GM21723 (cell line): ENCODE measurements around the gene SCYGR6.
"Not testable (repeated sequence)": the region's sequence is repeated elsewhere in the genome, so short reads cannot be mapped to it uniquely, and the experiment has no call there.

ENCODE experiments used
- ATAC-seq: cut with Tn5 transposase; IDR thresholded peaks from one replicate; pipeline ENCODE4 v1.9.1; 2021; ENCODE audit warnings: mild to moderate bottlenecking, moderate library complexity; ENCODE audit not compliant: unreplicated experiment

Gene SCYGR6, protein sequence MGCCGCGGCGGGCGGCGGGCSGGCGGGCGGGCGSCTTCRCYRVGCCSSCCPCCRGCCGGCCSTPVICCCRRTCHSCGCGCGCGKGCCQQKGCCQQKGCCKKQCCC

GRCh38 chr2:227724394-227725039, at the start of gene SCYGR6:
TSS of gene SCYGR6 (minus strand) at chr2:227724757. CDS start at chr2:227724757, 0 bp downstream.
- ATAC-seq: no peak

DNA sequence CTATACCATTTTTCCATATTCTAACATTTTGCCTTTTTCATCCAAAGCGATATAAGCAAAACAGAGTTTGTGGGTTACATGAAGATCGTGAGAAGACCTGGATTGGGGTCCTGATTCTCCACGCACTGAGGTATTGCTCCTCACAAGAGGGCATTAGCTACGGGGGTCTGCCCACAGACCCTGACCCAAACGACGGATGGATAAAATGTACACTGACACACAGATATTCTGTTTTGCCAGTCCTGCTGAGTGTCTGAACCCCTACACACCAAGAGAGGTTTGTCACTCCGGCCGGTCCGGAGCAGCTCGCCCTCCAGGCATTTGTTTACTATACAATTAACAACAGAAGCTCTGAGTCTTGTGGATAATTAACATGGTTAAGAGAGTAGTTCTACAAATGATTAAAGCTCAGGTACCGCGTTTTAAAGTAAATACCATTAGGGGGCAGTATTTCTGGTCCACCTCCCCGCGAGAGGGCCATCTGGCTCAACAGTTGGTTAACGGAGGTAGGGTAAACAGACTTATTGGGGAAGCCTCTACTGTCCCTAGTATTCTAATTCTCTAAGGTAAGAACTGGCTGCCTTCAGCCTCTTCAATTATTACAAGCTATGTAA, 49.6 kb upstream of the SCYGR6 start:
- ATAC-seq: peak; percentile 52

GRCh38 chr2:227772932-227773331, 48.4 kb upstream of the SCYGR6 start:
- ATAC-seq: no peak

DNA sequence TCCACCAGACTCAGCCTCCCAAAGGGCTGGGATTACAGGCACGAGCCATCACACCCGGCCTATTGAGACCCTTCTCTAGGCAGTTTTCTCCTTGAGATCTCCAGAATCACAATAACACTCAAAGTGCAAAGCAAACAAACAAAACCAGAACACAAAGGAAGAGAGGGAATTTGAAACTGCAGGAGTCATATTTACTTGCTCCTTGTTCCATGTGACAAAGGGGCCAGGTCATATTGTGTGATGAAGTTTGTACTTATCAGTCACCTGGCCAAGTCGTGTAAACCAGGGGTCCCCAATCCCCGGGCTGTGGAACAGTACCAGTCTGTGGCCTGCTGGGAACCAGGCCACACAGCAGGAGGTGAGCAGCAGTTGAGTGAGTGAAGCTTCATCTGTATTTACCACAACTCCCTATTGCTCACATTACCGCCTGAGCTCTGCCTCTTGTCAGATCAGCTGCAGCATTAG, 47.7 kb upstream of the SCYGR6 start:
- ATAC-seq: no peak

DNA sequence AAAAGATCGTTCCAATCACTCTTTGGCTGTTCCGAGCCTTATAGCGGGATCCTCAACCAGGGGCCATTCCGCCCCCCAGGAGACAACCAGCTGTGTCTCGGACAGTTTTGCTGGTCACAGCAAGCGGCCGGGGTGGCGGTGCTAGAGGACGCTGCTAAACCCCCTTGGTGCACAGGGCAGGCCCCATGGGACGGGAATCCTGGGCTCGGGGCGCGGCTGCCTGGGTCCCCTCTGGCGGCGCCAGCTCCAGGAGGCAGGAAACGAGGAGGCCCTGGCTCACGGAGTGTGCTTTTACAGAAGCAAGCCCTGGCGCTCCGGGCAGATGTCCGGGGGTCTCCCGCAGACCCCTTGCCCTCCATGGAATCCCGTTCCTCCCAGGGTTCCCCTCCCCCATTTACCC, 43.3 kb upstream of the SCYGR6 start:
- no peak for ATAC-seq

DNA sequence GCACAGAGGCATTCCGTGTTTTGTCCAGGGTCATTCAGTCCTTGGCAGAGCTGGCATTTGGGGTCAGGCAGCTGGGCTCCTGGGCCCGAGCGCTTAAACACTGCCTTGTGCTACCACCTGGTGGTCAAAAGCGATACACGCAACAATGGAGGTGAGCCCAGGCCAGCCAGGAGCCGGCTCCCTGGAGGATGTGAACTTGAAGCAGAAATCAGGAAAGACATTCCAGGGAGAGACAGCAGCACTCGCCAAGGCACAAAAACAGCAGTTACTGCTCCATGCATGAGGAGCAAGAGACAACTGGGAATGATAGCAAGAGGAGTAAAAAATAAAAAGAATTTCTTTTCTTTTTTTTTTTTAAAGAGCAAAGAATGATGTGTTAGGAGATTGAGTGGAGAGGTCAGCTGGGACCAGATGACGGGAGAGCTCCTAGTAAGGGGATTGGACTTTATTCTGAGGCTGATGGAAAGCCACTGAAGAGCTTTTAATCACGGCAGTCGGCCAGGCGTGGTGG, 41.9 kb upstream of the SCYGR6 start:
- peak; percentile 99 for ATAC-seq

DNA sequence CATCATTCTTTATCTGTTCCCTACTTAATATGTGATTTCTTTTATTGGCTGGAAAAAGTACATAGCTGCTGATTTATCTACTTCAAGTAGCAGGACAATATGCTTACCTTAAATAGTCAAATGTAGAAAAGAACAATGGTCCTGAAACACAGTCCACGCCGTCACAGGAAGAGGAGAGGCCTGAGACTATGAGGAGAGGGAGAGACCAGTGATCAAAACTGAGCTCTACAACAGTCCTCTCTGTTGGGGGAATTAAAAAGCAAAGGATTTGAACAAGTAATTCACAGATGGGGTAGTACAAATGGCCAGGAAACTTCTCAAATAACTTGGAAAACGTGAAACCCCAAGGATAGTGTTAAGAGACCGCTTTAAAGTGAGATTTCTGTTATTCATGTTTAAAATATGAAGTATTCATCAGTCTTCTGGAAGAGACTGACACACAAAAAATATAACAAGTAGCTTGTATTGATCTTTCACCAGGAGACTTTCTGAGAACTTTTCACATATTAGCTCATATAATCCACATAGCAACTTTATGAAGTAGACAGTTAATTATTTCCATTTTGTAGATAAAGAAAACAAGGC, 41.3 kb upstream of the SCYGR6 start:
- peak; percentile 15 for ATAC-seq

- ATAC-seq: no peak
Observed at GRCh38 chr2:227761740-227762476, 37.4 kb upstream of the SCYGR6 start.

- no peak for ATAC-seq
Observed at GRCh38 chr2:227759411-227760118, 35.0 kb upstream of the SCYGR6 start.

DNA sequence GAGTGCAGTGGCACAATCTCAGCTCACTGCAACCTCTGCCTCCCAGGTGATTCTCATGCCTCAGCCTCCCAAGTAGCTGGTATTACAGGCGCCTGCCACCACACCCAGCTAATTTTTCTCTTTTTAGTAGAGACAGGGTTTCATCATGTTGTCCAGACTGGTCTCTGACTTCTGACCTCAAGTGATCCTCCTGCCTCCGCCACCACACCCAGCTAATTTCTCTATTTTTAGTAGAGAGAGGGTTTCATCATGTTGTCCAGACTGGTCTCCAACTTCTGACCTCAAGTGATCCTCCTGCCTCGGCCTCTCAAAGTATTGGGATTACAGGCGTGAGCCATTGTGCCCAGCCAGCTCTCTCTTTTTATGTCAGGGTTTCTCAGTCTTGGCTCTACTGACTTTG, 31.7 kb upstream of the SCYGR6 start:
- ATAC-seq: not testable (repeated sequence)

DNA sequence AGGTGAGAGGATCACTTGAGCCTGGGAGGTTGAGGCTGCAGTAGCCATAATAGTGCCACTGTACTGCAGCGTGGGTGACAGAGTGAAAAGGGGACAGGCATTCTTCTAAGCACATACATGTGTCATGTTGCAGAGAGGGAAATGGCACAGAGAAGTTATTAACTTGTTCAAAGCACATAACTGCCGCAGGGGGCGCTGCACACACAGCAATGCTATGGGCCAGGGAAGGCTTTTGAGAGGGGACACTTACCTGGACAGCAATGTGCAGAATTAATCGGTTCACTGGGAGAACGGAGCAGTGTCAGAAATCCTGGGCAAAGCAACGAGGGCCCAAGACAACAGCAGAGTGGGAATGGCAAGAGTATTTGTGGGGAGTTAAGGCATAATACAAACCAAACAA, 23.5 kb upstream of the SCYGR6 start:
- no peak for ATAC-seq

DNA sequence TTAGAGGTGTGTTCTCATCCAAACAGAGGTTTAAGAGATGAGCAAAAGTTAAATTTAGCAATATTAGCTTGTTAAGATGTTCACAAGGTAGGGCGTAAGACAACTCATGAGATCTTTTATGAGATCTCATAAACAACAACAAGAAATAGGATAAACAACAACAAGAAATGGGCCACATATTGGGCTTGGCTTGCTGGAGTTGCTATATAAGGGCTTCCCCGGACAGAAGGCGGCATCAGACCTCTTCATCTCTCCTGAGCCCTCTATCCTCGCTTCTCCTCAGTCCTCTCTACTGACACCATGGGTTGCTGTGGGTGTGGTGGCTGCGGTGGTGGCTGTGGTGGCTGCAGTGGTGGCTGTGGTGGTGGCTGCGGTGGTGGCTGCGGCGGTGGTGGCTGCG, 21.0 kb upstream of the SCYGR6 start, which contains the start of gene SCYGR8:
Gene SCYGR8, plus strand, starts transcription at position 301 of the 400 bp plus-strand sequence. Its CDS starts 0 bp downstream, at position 301.
- no peak for ATAC-seq

- ATAC-seq: not testable (repeated sequence)
Observed at GRCh38 chr2:227740705-227741104, 16.1 kb upstream of the SCYGR6 start.

DNA sequence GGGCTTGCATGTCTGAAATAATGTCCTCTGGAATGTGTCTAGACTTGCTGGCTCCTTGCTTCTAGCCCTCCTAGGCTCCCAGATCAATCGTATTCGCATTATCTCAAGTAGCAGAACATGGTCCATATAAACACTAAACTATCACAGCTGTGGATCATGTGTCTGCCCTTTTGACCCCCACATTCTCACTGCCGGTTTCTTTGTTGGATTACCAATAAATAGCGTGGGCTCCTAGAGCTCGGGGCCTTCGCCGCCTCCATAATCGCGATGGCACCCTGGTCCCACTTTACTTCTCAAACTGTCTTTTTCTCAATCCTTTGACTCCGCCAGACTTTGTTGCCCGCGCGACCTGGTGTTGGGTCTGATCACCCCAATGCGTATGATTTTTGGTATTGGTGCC, 14.8 kb upstream of the SCYGR6 start:
- ATAC-seq: no peak

GRCh38 chr2:227728035-227728434, 3.5 kb upstream of the SCYGR6 start, which contains the start of gene SCYGR7:
TSS of gene SCYGR7 (plus strand) at chr2:227728335. CDS start at chr2:227728335, 0 bp downstream.
- ATAC-seq: no peak

GRCh38 chr2:227722821-227723220, 1.7 kb downstream of the SCYGR6 start:
- ATAC-seq: not testable (repeated sequence)

DNA sequence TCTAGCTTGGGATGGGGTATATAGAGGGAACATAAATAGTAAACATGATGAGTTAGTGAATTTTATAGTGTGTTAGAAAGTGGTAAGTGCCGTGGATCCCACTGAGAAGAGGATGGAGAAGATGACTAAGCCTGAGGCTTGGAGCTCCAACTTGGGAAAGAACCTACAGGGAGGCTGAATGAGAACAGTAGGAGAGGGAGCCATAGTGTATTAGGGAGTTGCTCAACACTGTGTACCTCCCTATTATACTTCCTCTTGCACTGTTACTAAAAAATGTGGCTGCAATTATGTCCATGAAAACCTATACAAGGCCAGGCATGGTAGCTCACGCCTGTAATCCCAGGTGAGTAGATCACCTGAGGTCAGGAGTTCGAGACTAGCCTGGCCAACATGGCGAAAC, 3.9 kb downstream of the SCYGR6 start:
- ATAC-seq: no peak

- no peak for ATAC-seq
Observed at GRCh38 chr2:227719641-227720040, 4.9 kb downstream of the SCYGR6 start.

DNA sequence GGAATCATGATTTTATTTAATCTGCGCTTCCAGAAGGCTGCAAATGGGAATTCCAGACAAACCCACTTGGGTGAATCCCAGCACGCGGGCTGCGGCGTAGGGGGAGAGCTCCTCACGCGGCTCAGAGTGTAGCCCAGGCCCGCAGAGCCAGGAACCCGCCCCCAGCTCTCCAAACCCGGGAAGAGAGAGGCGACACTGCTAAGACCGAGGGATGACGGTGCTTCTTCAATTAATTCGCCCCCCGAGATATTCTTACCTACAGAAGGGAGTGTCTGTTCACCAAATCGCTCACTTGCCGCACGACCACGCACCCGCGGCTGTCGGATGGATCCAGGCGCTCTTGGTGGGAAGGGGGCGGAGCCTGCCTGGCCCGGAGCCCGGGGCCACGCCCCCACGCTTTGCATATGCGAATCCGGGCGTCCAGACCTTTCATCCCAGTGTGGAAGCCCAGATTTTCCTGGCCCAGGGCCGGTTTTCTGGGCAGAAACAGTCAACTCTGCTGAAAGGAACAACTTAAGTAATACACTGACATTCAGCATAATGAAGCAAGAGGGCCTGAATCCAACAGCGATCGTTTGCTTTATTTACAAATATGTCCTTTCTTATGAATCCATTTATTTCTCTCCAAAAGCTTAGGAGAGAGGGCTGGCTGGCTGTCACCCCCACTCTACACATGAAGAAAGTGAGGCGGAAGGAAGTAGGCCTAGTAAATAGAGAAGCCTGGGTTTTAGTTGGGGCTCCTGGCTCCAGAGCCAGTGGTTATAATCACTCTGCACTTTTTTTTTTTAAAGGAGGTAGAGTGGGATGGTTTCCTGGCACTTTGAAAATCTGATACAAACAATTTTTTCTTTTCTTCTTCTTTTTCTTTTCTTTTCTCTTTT, 6.6 kb downstream of the SCYGR6 start, which contains the start of gene SLC19A3:
Gene SLC19A3, minus strand, starts transcription at position 342 of the 881 bp plus-strand sequence. CDS start 15,710 bp downstream, outside the sequence.
- ATAC-seq: no peak
